HEK293 (cell line): ENCODE measurements around the gene MCHR1.
"Not testable (repeated sequence)": the region's sequence is repeated elsewhere in the genome, so short reads cannot be mapped to it uniquely, and the experiment has no call there.

Experiments
- CTCF ChIP-seq: fragments of 450-650 bp; formaldehyde crosslinking; IDR thresholded peaks from 2 replicates; pipeline ENCODE4 v1.5.1; 2016; ENCODE audit warnings: missing biosample characterization, missing genetic modification characterization
- OSR2 ChIP-seq: fragments of 450-650 bp; formaldehyde crosslinking; IDR thresholded peaks from 2 replicates; pipeline ENCODE4 v1.5.1; 2016; ENCODE audit warnings: missing biosample characterization, missing genetic modification characterization
- ZNF274 ChIP-seq, 2 experiments: fragments of 200-500 bp in 1 of 2; fragments of 450-650 bp in 1 of 2; sonication (Bioruptor generic) in 1 of 2; formaldehyde crosslinking in 1 of 2; IDR thresholded peaks; 2 replicates each; pipeline versions ENCODE4 v1.5.1 to v1.6.1; 2014 to 2016; ENCODE audit warnings: borderline replicate concordance in 1 of 2, inconsistent platforms in 1 of 2, low read length in 1 of 2, missing biosample characterization in 1 of 2, missing genetic modification characterization in 1 of 2
- ZNF350 ChIP-seq: fragments of 450-650 bp; formaldehyde crosslinking; IDR thresholded peaks from 2 replicates; pipeline ENCODE4 v1.5.0; 2017; ENCODE audit warnings: missing biosample characterization, mild to moderate bottlenecking, missing genetic modification characterization
- ZNF48 ChIP-seq: fragments of 450-650 bp; formaldehyde crosslinking; IDR thresholded peaks from 2 replicates; pipeline ENCODE4 v1.5.1; 2016; ENCODE audit warnings: missing biosample characterization, missing genetic modification characterization
- ZNF660 ChIP-seq: fragments of 450-650 bp; IDR thresholded peaks from 2 replicates; pipeline ENCODE4 v1.5.1; 2018; ENCODE audit warnings: missing biosample characterization, mild to moderate bottlenecking, missing genetic modification characterization
- ZNF670 ChIP-seq: fragments of 450-650 bp; formaldehyde crosslinking; IDR thresholded peaks from 2 replicates; pipeline ENCODE4 v1.5.1; 2016; ENCODE audit warnings: missing biosample characterization, missing genetic modification characterization, low read depth
- ZNF704 ChIP-seq: fragments of 450-650 bp; formaldehyde crosslinking; IDR thresholded peaks from 2 replicates; pipeline ENCODE4 v1.5.1; 2016; ENCODE audit warnings: missing biosample characterization, missing genetic modification characterization
- TF ChIP-seq, protein P1 (sequence below): fragments of 450-650 bp; formaldehyde crosslinking; IDR thresholded peaks from 2 replicates; pipeline ENCODE4 v1.5.1; 2016; ENCODE audit warnings: missing biosample characterization, missing genetic modification characterization, borderline replicate concordance
- TF ChIP-seq, protein P2 (sequence below): fragments of 450-650 bp; formaldehyde crosslinking; optimal IDR thresholded peaks from 2 replicates; pipeline ENCODE3; 2016; ENCODE audit warnings: missing biosample characterization, mild to moderate bottlenecking, missing genetic modification characterization
- TF ChIP-seq, protein P3 (sequence below): fragments of 450-650 bp; formaldehyde crosslinking; IDR thresholded peaks from 2 replicates; pipeline ENCODE4 v1.5.1; 2016; ENCODE audit warnings: missing biosample characterization, missing genetic modification characterization

DNA sequence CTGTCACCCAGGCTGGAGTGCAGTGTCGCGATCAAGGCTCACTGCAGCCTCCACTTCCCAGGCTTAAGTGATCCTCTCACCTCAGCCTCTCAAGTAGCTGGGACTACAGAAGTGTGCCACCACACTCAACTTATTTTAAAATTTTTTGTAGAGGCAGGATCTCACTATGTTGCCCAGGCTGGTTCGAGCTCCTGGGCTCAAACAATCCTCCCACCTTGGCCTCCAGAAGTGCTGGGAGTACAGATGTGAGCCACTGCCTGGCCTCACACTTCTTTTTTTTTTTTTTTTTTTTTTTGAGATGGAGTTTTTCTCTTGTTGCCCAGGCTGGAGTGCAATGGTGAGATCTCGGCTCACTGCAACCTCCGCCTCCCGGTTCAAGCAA lies 40.9 kb downstream of the MCHR1 start:
- TF ChIP-seq, protein P1, sequence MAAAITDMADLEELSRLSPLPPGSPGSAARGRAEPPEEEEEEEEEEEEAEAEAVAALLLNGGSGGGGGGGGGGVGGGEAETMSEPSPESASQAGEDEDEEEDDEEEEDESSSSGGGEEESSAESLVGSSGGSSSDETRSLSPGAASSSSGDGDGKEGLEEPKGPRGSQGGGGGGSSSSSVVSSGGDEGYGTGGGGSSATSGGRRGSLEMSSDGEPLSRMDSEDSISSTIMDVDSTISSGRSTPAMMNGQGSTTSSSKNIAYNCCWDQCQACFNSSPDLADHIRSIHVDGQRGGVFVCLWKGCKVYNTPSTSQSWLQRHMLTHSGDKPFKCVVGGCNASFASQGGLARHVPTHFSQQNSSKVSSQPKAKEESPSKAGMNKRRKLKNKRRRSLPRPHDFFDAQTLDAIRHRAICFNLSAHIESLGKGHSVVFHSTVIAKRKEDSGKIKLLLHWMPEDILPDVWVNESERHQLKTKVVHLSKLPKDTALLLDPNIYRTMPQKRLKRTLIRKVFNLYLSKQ (tag by site-specific recombination) = not testable (repeated sequence)
- not testable (repeated sequence) for TF ChIP-seq CTCF (tag by site-specific recombination); ZNF704 (tag by site-specific recombination); OSR2 (tag by site-specific recombination); ZNF670; ZNF48 (tag by site-specific recombination); ZNF350 (tag by site-specific recombination); ZNF660 (tag by site-specific recombination); ZNF274 (IDR thresholded peaks at IDR 0.05; ENCODE audit: low read length); ZNF274 (tag by site-specific recombination; IDR thresholded peaks at IDR 0.05; ENCODE audit: borderline replicate concordance)
- TF ChIP-seq, protein P2, sequence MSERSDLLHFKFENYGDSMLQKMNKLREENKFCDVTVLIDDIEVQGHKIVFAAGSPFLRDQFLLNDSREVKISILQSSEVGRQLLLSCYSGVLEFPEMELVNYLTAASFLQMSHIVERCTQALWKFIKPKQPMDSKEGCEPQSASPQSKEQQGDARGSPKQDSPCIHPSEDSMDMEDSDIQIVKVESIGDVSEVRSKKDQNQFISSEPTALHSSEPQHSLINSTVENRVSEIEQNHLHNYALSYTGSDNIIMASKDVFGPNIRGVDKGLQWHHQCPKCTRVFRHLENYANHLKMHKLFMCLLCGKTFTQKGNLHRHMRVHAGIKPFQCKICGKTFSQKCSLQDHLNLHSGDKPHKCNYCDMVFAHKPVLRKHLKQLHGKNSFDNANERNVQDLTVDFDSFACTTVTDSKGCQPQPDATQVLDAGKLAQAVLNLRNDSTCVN (tag by site-specific recombination) = not testable (repeated sequence)
- TF ChIP-seq, protein P3, sequence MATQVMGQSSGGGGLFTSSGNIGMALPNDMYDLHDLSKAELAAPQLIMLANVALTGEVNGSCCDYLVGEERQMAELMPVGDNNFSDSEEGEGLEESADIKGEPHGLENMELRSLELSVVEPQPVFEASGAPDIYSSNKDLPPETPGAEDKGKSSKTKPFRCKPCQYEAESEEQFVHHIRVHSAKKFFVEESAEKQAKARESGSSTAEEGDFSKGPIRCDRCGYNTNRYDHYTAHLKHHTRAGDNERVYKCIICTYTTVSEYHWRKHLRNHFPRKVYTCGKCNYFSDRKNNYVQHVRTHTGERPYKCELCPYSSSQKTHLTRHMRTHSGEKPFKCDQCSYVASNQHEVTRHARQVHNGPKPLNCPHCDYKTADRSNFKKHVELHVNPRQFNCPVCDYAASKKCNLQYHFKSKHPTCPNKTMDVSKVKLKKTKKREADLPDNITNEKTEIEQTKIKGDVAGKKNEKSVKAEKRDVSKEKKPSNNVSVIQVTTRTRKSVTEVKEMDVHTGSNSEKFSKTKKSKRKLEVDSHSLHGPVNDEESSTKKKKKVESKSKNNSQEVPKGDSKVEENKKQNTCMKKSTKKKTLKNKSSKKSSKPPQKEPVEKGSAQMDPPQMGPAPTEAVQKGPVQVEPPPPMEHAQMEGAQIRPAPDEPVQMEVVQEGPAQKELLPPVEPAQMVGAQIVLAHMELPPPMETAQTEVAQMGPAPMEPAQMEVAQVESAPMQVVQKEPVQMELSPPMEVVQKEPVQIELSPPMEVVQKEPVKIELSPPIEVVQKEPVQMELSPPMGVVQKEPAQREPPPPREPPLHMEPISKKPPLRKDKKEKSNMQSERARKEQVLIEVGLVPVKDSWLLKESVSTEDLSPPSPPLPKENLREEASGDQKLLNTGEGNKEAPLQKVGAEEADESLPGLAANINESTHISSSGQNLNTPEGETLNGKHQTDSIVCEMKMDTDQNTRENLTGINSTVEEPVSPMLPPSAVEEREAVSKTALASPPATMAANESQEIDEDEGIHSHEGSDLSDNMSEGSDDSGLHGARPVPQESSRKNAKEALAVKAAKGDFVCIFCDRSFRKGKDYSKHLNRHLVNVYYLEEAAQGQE = not testable (repeated sequence)
